Gastrocnemius medialis (tissue), 4 donors: ENCODE data around the gene ACAN.

Experiments used
- CTCF ChIP-seq, 5 experiments: fragments of 450-650 bp in 3 of 5; fragments of 200-600 bp in 2 of 5; sonication (generic) in 2 of 5; IDR thresholded peaks in 4 of 5; conservative IDR thresholded peaks in 1 of 5; 1 replicate in 4 of 5; 2 replicates in 1 of 5; pipeline ENCODE4 v1.5.1; 2016 to 2019; ENCODE audit warnings: antibody characterized with exemption in 5 of 5, mild to moderate bottlenecking in 3 of 5, moderate library complexity in 3 of 5
- POLR2A ChIP-seq, 2 donors: fragments of 450-650 bp; IDR thresholded peaks; one replicate each; pipeline ENCODE4 v1.6.1; 2017; ENCODE audit warnings: antibody characterized with exemption in 2 of 2, mild to moderate bottlenecking in 2 of 2, moderate library complexity in 2 of 2

DNA sequence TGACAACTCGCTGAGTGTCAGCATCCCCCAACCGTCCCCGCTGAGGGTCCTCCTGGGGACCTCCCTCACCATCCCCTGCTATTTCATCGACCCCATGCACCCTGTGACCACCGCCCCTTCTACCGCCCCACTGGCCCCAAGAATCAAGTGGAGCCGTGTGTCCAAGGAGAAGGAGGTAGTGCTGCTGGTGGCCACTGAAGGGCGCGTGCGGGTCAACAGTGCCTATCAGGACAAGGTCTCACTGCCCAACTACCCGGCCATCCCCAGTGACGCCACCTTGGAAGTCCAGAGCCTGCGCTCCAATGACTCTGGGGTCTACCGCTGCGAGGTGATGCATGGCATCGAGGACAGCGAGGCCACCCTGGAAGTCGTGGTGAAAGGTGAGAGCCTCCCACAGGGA lies 35.4 kb downstream of the ACAN start:
- TF ChIP-seq POLR2A (IDR thresholded peaks at IDR 0.05) (no peak), CTCF (IDR thresholded peaks at IDR 0.05 in 4 of 5, conservative IDR thresholded peaks at IDR 0.05 in 1 of 5) (no peak)
